HG03520 (cell line): ENCODE data around the gene AFF1.
A peak's percentile ranks its signal among the peaks of the same experiment; 100 is the strongest.
"Not testable (repeated sequence)": the region's sequence is repeated elsewhere in the genome, so short reads cannot be mapped to it uniquely, and the experiment has no call there.

Source experiments
- ATAC-seq: cut with Tn5 transposase; IDR thresholded peaks from one replicate; pipeline ENCODE4 v1.9.1; 2021; ENCODE audit warnings: mild to moderate bottlenecking, moderate library complexity; ENCODE audit not compliant: unreplicated experiment

AFF1 gene

DNA sequence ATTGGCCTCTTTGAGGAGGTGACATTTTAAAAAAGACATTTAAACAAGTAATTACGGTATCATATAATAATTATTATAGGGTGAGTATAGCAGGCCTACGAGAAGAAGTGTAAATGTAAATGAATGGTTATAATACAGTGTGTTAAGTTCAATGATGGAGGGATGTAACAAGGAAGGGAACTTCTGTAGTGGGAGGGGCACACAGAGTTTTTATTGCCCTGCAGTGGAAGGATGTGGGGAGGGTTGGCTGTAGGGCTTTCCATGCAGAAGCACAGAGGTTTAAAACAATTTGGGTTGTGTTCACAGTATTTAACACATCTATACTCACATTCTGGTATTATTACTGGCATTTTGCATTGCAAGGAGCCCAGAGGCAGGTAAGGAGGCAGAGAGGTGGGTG, 41.1 kb downstream of the AFF1 start:
- ATAC-seq, result no peak

DNA sequence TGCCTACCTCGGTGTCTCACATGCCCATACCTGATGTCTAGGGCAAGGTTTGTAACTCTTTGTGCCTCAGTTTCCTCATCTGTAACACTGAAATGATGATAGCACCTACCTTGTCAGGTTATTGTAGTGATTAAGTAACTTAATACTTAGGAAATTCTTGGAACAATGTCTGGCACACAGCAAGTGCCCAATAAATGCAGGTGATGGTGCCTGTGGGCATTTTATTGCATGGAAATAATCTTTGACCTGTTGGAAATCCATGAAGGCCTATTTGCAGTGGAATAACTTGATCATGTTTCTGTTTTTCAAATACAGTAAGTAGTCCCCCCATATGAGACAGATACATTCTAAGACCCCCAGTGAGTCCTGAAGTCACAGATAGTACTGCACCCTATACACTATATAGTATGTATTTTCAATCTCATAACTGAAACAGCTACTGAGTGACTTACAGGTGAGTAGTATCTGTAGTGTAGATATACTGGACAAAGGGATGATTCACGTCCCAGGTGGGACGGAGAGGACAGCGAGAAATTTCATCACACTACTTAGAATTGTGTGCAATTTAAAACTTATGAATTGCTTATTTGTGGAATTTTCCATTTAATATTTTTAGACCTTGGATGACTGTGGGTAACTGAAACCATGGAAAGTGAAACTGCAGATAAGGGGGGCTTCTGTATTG, 42.1 kb downstream of the AFF1 start:
- ATAC-seq, result no peak

- peak; percentile 95 for ATAC-seq
Measured at GRCh38 chr4:86977621-86978184, 42.9 kb downstream of the AFF1 start.

DNA sequence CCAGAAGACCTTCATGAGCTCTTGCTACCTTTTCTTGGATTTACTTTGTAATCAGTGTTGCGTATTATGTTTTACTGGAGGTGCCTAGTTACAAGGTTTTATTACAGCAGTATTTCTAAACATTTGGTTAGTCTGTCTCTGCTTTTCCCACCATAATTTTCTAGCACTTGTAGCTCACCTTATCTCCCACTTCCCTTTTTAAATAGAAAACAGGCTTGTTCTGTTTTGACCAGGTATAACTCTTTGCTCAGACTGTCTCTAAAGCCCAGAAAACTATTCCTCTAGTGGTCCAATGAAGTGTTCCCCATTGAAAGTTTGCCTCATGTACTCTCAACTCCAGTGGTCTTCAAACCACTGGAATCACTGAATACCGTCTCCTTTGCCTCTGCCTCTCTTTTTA, 43.9 kb downstream of the AFF1 start:
- ATAC-seq, result no peak

DNA sequence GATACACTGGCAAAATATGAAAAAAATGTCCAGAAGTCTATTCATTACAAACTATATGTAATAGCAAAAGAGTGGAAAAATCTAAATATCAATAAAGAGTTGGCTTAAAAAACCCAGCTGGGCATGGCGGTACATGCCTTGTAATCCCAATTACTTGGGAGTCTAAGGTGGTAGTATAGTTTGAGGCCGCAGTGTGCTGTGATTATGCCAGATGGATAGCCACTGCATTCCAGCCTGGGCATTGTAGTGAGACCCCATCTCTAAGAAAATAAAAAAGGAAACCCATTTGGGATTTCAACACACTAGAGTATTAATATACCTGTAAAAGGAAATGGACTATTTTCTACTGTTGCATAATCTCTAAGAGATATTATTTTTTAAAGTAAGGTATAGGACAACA, 45.4 kb downstream of the AFF1 start:
- no peak for ATAC-seq

DNA sequence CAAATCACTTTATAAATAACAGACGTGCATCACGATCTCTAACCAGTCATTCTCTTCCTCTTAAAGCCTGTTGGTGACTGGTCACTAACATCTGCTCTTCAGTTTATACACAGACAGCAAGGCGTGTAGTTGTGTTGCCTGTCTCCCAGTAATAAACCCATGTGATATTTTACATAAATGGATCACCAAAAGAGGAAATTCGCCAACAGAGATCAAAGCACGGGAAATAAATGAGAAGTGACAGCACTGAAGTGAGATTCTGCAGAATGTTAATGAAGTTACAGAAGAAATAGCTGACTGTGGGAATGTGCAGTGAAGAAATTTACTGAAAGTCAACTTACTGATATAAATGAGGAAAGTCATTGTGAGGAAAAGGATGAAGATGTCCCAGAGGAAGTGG, 47.0 kb downstream of the AFF1 start:
- ATAC-seq, result no peak

DNA sequence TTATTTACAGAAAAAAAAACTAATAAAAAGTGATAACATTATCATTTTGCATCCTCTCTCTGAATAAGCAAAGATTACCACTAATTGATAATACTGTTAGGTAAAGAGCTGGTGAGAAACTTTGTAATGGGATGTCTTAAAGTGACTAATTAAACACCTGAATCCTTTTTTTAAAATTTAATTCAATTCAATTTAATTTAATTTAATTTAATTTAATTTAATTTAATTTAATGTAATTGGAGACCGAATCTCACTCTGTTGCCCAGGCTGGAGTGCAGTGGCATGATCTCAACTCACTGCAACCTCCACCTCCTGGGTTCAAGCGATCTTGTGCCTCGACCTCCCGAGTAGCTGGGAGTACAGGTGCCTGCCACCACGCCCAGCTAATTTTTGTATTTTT, 51.0 kb downstream of the AFF1 start:
- not testable (repeated sequence) for ATAC-seq

GRCh38 chr4:86989658-86990057, 54.8 kb downstream of the AFF1 start:
- not testable (repeated sequence) for ATAC-seq

DNA sequence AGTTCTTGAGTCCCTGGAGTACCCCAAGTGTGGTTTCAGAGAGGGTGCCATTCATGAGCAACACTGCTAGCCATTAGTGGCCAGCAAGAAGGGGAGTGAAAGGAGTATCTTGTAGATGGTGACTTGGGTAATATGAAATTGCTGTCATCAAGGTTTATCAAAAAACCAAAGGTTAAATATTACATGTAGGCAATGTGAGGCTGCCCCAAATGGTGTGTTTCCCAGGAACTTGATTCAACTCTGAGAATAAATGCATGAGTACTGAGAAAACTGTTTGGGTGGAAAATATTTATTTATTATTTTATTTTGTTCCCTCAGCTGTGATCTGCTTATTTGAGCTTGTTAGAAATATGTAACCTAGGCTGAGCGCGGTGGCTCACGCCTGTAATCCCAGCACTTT, 55.7 kb downstream of the AFF1 start:
- no peak for ATAC-seq

GRCh38 chr4:86991994-86992393, 57.2 kb downstream of the AFF1 start:
- no peak for ATAC-seq

- no peak for ATAC-seq
Measured at GRCh38 chr4:86993909-86994681, 59.3 kb downstream of the AFF1 start.

GRCh38 chr4:86994686-86995085, 59.9 kb downstream of the AFF1 start:
- no peak for ATAC-seq

GRCh38 chr4:86996510-86996909, 61.7 kb downstream of the AFF1 start:
- not testable (repeated sequence) for ATAC-seq

GRCh38 chr4:86999136-86999643, 64.4 kb downstream of the AFF1 start:
- no peak for ATAC-seq

DNA sequence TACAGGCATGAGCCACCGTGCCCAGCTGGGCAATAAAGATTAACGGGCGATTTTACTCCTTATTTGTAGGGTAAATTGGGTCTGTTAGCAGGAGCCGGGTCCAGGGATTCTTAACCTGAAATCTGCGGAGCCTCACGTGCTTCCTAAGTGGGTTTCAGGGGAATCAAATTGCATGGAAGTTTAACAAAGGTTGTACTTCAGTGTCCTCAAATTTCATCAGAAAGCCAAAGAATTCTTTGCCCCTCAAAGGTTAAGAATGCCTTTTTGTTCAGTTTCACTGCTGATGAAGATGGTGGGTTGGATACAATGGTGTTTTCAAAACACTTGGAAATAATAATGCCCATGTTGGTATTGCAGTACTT, 67.9 kb downstream of the AFF1 start:
- no peak for ATAC-seq

- no peak for ATAC-seq
Measured at GRCh38 chr4:87003266-87003665, 68.5 kb downstream of the AFF1 start.

GRCh38 chr4:87005369-87005689, 70.5 kb downstream of the AFF1 start:
- ATAC-seq, result no peak

- ATAC-seq, result peak; percentile 21
Measured at GRCh38 chr4:87005690-87006425, 71.0 kb downstream of the AFF1 start.

GRCh38 chr4:87006426-87006675, 71.5 kb downstream of the AFF1 start:
- ATAC-seq, result peak; percentile 51

- ATAC-seq, result peak; percentile 61
Measured at GRCh38 chr4:87006676-87007527, 72.1 kb downstream of the AFF1 start.
